GM19328 (cell line): Measurements from ENCODE around the gene PRKX.
"Not testable (repeated sequence)": the region's sequence is repeated elsewhere in the genome, so short reads cannot be mapped to it uniquely, and the experiment has no call there.

Experiments
- ATAC-seq: cut with Tn5 transposase; IDR thresholded peaks from one replicate; pipeline ENCODE4 v1.9.1; 2021; ENCODE audit warnings: mild to moderate bottlenecking, moderate library complexity; ENCODE audit not compliant: unreplicated experiment

Gene PRKX

GRCh38 chrX:3712051-3712869, 1.2 kb downstream of the PRKX start:
- peak; percentile 3 for ATAC-seq

GRCh38 chrX:3711331-3711917, 2.0 kb downstream of the PRKX start:
- ATAC-seq = no peak

- not testable (repeated sequence) for ATAC-seq
Observed at GRCh38 chrX:3707673-3708274, 5.7 kb downstream of the PRKX start.

GRCh38 chrX:3706481-3706880, 7.0 kb downstream of the PRKX start:
- no peak for ATAC-seq

GRCh38 chrX:3703251-3703650, 10.2 kb downstream of the PRKX start:
- not testable (repeated sequence) for ATAC-seq

- ATAC-seq = not testable (repeated sequence)
Observed at GRCh38 chrX:3702095-3702494, 11.4 kb downstream of the PRKX start.

GRCh38 chrX:3701445-3701928, 12.0 kb downstream of the PRKX start:
- not testable (repeated sequence) for ATAC-seq

- ATAC-seq = peak; percentile 49
Observed at GRCh38 chrX:3699821-3700381, 13.5 kb downstream of the PRKX start.

- ATAC-seq = no peak
Observed at GRCh38 chrX:3697701-3698279, 15.7 kb downstream of the PRKX start.

GRCh38 chrX:3697220-3697684, 16.2 kb downstream of the PRKX start:
- ATAC-seq = no peak

GRCh38 chrX:3695536-3695935, 17.9 kb downstream of the PRKX start:
- no peak for ATAC-seq

GRCh38 chrX:3690140-3690539, 23.3 kb downstream of the PRKX start:
- ATAC-seq = no peak

GRCh38 chrX:3683236-3683635, 30.2 kb downstream of the PRKX start:
- not testable (repeated sequence) for ATAC-seq

- ATAC-seq = no peak
Observed at GRCh38 chrX:3680459-3680858, 33.0 kb downstream of the PRKX start.

GRCh38 chrX:3679669-3680068, 33.8 kb downstream of the PRKX start:
- no peak for ATAC-seq

- ATAC-seq = no peak
Observed at GRCh38 chrX:3678328-3678727, 35.1 kb downstream of the PRKX start.

- ATAC-seq = no peak
Observed at GRCh38 chrX:3674881-3675280, 38.6 kb downstream of the PRKX start.

GRCh38 chrX:3669841-3670475, 43.5 kb downstream of the PRKX start:
- ATAC-seq = no peak

- ATAC-seq = no peak
Observed at GRCh38 chrX:3666975-3667374, 46.5 kb downstream of the PRKX start.

- ATAC-seq = no peak
Observed at GRCh38 chrX:3664921-3665320, 48.5 kb downstream of the PRKX start.
